ENCODE data around the gene STX11.

STX11 gene

DNA sequence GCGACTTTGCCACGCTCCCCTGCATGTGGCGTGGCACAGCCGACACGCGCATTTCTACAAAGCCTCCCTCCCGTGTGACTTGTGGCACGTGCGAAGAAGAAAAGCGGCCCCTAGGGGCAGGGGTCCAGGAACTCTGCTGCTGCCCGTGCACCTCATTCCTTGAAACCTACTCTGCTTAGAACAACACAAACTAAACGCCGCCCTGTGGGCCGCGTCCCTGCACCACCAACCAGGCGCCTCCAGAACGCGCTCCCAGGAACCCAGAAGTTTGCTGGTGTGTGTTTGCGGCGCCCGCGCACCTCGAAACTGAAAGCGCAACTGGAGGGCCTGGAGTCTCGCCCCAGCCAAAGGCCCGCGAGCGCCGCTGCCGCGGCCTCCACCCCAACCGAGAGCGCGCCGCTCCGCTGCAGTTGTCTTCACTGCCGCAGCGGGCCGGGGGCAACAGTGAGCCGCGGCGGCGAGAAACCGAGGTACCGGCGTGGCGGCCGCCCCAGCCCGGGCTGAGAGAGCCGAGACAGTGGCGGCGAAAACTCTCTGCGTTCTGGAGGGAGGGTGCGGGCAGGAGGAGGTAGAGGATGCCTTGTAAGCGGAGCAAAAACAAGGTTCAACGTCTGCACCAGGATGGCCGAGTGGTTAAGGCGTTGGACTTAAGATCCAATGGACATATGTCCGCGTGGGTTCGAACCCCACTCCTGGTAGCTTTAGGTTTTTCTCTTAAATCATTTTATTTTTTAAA, 65.8 kb downstream of the STX11 start:
- peak; percentile 99 for DNase-seq

DNA sequence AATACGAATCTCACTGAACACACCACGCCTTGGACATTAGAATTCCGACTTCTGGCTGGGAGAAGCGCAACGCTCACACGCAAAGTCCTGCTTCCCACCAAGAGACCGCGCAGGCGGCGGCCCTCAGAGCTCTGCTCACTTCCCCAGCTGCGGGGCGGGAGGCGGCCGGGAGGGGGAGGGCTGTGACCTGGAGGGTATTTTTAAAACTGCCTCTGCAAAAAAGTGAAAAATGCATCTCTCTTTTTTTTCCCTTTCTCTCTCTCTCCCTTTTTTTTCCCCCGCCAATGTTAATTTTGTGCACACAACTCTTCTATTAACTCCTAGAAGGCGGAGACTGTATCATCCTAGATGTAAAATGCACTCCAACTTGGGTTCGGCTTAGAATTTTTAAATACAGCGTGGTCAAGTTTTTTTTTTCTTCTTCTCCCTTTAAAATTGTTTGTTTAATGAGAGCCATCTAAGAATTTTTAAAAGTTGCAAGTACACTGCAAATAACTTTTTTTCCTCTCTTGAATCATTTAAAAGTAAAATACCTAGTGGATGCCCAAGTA, 66.4 kb downstream of the STX11 start:
- no peak for DNase-seq

DNA sequence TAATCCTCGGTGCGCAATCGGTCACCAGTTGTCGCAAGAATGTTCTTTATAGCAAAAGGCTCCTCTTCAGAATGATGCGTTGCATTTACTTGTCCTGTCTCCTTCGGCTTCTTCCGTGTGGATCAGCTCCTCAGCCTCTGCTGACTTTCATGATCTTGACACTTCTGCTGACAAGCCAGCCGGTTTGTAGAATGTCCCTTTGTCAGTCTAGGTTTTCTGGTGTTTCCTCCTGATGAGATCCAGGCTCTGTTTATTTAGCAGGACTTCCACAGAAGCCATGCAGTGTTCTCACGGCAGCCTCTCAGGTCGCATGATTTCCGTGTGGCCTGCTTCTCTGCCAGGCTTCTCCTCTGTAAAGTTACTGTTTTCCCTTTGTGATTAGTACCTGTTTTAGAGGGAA, 66.9 kb downstream of the STX11 start:
- no peak for DNase-seq

DNA sequence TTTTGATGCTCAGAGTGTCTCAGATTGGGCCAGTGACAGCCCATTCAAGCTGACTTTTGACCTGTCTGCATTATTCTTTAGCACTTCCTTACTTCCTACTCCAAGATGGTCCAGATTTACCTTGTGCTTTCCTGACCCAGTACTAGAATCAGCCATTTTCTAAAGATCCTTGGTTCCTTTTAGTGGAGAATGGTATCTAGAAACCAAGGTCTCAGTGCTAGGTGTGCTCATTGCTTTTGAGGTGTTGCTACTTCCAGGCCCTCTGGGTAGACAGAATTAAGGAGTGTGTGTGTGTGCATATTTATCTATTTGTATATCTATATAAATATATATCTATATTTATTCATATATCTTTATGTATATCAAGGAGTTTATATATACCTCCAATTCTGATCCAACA, 67.5 kb downstream of the STX11 start:
- DNase-seq = no peak

DNA sequence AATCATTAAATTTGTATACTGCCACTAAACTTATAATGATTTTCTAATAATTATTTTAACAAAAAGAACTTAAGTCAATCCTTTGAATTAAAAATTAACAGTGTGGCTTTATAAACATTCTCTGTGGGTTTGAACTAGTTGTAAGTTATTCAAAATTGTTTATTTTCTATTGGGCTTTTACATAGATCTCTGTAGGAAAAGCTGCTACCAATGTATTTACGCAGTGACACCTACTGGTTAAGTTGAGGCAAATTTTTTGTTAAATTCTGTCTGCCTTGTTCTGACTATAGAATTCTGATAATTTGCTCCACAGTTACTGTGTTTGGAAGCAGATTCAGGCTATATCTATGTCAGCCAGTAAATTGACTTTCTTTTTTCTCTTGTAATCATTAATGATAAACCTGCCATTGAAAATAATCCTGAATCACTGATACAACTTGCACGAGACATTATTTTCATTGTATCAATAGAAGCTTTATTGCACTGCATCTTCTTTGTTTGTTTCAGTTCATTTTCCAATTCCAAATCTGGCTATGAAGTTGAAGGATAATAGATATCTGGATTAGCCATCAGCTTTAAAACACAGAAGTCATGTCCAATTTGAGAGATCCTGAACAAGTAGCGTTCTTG, 68.9 kb downstream of the STX11 start:
- DNase-seq = peak; percentile 7

DNA sequence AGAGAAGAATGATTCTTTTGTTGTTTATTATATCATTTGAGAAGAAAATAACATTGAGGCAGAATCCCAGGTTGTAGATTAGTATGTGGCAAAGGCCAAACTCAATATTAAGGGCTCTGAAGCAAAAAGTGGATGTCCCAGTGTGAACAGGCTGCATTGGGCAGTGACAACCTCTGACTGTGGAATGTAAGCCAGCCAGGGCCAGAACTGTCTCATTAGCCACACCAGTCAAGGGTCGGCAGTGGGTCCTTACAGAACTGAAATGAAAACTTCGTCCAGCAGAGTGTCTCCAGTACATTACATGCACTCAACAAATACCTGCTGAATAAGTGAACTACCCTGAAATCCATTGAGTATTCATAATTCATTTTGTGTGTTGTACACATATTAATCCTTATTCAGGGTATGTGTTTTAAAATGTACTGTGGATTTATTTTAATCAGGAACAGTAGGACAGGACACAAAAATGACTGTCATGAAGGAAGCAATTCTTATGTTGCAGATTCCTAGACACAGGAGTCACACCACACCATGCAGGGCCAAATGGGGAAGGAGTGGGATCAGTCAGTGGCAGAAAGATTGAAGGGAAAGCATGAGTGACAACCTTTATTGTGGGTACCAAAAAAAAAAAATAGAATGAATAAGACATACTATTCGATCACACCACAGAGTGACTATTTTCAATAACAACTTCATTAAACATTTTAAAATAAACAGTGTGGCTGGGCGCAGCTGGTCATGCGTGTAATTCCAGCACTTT, 69.9 kb downstream of the STX11 start:
- DNase-seq = no peak

DNA sequence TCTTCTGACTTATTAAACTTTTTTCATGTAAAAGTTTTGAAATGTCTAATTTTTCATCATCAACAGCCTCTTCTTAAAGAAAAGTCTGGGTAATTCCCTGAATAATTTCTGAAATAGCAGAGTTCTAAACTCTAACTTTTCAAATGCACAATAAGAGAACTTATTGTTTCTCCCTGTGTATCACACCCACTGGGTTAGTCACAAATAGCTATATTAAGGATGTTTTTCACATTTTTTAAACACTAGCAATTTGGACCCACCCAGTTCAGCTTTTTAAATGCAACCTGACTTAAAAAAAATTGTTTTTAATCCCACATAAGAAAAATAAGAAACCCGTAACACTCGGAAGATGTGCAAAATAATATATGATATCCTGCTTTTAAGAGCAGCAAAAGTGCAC, 73.4 kb downstream of the STX11 start:
- DNase-seq = no peak

DNA sequence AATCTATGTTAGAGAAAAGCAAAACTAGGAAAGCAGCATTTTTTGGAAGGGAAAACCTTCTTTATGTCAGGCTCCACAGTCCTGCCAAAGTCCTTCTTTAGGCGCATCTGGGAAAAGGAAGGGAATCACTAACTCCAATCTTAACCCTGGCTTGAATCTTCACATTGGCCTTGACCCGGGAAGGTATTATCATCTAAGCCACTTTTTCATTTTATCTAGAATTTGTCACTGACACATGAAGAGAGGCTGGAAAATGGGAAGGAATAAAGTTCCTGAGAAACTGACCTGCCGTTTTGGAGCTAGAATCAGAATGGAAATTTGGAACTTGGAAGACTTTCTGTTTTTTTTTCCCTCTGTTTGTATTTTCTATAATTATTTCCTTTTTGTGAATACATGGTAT, 81.4 kb downstream of the STX11 start:
- DNase-seq = no peak

DNA sequence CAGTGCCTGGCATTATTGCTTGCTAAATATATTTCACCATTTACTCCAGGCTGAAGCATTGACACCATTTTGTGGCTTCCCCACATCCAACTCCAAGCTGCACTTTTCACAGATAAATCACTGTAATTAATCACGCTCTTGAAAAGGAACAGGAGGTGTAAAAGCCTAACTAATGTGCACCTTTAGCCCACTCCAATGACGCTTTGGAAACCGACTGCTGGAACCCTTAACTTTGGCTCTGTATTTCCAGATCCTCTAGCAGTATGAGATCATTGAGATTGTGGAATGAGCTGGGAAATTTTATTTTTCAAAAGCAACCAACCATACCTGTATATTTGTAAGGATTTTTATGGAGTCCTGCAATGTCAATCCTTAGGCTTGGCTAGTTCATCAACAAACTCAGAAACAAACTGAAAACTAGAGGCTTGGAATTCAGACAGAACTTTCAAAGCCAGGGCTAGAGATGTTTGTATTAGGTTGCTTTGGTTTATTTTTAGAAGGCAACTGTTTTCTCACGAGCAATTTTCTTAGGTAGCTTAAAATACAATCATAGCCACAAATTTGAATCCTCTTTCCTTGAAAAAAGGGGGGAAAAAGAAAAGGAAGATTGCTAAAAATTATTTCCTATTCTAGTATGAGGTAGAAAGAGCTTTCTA, 82.0 kb downstream of the STX11 start:
- no peak for DNase-seq

DNA sequence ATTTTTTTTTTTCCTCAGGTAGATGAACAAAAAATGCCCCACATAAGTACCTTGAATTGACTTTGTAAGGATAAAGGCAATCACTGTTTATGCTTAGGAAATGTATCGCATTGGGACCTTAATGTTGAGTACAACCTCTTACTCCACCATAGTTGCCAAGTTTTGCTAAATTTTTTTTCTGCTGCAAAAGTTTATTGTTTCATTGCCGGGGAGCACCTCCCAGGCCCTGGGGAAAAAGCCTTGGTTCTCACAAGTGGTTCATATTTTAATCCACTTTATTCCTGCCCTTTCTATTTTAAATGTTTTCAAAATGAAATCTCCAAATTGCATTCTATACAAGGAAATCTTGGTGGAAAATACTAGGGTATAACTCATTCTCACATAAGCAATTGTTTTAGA, 82.5 kb downstream of the STX11 start:
- DNase-seq = no peak

DNA sequence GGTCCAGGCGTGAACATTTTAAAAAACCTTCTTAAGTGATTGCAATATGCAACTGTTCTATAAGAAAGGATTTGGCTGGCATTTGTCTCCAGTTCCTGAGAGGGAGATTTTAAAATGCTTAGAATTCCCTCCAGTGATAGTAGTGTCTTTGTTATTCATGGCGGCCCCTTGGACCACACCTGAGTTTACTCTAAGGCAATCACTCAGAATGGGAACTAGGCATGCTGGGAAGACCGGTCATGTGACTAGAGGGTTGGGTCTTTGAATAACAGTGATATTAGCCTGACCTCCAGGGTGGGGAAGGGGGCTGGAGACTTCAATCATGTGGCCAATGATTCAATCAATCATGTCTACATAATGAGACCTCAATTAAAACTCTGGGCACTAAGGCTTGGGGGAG, 84.1 kb downstream of the STX11 start:
- no peak for DNase-seq

DNA sequence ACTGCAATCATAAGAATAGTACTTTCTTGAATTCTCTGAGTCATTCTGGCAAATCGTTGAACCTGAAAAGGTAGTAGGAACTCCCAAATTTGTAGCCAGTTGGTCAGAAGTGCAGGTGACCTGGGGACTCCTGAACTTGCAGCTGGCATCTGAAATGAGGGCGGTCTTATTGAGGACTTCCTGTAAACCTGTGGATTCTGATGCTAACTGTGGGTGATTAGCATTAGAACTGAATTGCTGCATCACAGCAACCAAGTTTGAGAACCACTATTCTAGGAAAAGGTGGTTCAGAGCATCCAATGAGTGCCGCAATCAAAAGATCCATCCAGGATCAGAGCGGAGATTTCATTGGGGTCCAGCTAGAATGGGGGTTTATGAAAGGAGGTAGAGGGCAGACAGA, 84.6 kb downstream of the STX11 start:
- no peak for DNase-seq
